ENCODE data around the gene HEPHL1.

HEPHL1 gene

GRCh38 chr11:94129512-94130297 lies 108.6 kb downstream of the HEPHL1 start:
- no peak for DNase-seq (ENCODE audit: low read depth in 2 of 3, low spot score in 2 of 3)

GRCh38 chr11:94130298-94131046 lies 109.3 kb downstream of the HEPHL1 start:
- DNase-seq (ENCODE audit: low read depth in 2 of 3, low spot score in 2 of 3) = no peak

GRCh38 chr11:94131047-94131717 lies 110.0 kb downstream of the HEPHL1 start:
- no peak for DNase-seq (ENCODE audit: low read depth in 2 of 3, low spot score in 2 of 3)

- no peak for DNase-seq (ENCODE audit: low read depth in 2 of 3, low spot score in 2 of 3)
Measured at GRCh38 chr11:94131718-94132115, 110.6 kb downstream of the HEPHL1 start.

GRCh38 chr11:94132152-94132558 lies 111.0 kb downstream of the HEPHL1 start:
- DNase-seq (ENCODE audit: low read depth in 2 of 3, low spot score in 2 of 3) = no peak

GRCh38 chr11:94132823-94133408 lies 111.8 kb downstream of the HEPHL1 start:
- no peak for DNase-seq (ENCODE audit: low read depth in 2 of 3, low spot score in 2 of 3)

- DNase-seq (ENCODE audit: low read depth in 2 of 3, low spot score in 2 of 3) = no peak
Measured at GRCh38 chr11:94133752-94134151, 112.6 kb downstream of the HEPHL1 start.

- DNase-seq (ENCODE audit: low read depth in 2 of 3, low spot score in 2 of 3) = no peak
Measured at GRCh38 chr11:94134651-94135512, 113.7 kb downstream of the HEPHL1 start.

GRCh38 chr11:94139416-94139815 lies 118.3 kb downstream of the HEPHL1 start:
- DNase-seq (ENCODE audit: low read depth in 2 of 3, low spot score in 2 of 3) = no peak

GRCh38 chr11:94140154-94140655 lies 119.1 kb downstream of the HEPHL1 start:
- DNase-seq (ENCODE audit: low read depth in 2 of 3, low spot score in 2 of 3) = no peak

GRCh38 chr11:94141511-94142307 lies 120.6 kb downstream of the HEPHL1 start:
- no peak for DNase-seq (ENCODE audit: low read depth in 2 of 3, low spot score in 2 of 3)

GRCh38 chr11:94142308-94143281 lies 121.4 kb downstream of the HEPHL1 start:
- DNase-seq (ENCODE audit: low read depth in 2 of 3, low spot score in 2 of 3) = no peak

- DNase-seq (ENCODE audit: low read depth in 2 of 3, low spot score in 2 of 3) = no peak
Measured at GRCh38 chr11:94144216-94144615, 123.1 kb downstream of the HEPHL1 start.

GRCh38 chr11:94144664-94145063 lies 123.5 kb downstream of the HEPHL1 start:
- no peak for DNase-seq (ENCODE audit: low read depth in 2 of 3, low spot score in 2 of 3)

GRCh38 chr11:94145431-94145830 lies 124.3 kb downstream of the HEPHL1 start:
- no peak for DNase-seq (ENCODE audit: low read depth in 2 of 3, low spot score in 2 of 3)

- DNase-seq (ENCODE audit: low read depth in 2 of 3, low spot score in 2 of 3) = no peak
Measured at GRCh38 chr11:94145916-94146315, 124.8 kb downstream of the HEPHL1 start.

GRCh38 chr11:94147433-94147845 lies 126.3 kb downstream of the HEPHL1 start:
- no peak for DNase-seq (ENCODE audit: low read depth in 2 of 3, low spot score in 2 of 3)

GRCh38 chr11:94148189-94148588 lies 127.0 kb downstream of the HEPHL1 start:
- no peak for DNase-seq (ENCODE audit: low read depth in 2 of 3, low spot score in 2 of 3)

All from activated CD8-positive, alpha-beta memory T cell treated with anti-CD3 and anti-CD28 coated beads for 48 hours (primary cell).